ENCODE measurements around the gene GABRB2. TPM values are rescaled to one million over a fixed set of nuclear protein-coding genes. Genes with fewer than 3 reads are reported as not detected.

Gene GABRB2
- total RNA-seq, 4 donors from 2014 or later: 3.1 to 3.2 (median 3.2) TPM; not detected in 1

DNA sequence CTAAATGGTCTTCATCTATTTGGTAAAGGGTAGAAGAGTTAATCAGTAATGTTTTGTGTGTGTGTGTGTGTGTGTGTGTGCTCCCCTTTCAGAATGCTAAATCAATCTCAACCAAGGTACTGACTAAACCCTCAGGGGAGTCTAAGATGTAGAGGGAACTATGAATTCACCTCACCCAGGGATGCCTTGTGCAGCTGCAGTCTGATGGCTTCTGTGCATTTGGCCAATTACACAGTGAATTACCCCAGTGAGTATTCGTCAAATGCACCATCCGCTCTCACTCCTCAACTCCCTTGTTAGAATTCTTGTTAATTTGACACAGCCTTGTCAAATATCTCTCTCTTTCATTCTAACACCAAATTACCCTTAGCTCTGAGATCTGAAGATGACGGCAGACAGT lies 234.6 kb downstream of the GABRB2 start:
- Histone ChIP-seq H3K9me3 (no peaks in the 10 kb centered on the region), H3K4me3 (no peak overlapping the region), H3K27ac (no peak overlapping the region), H3K27me3 (no peaks in the 10 kb centered on the region), H3K36me3 (no peaks in the 10 kb centered on the region), H3K4me1 (no peaks in the 10 kb centered on the region)
- TF ChIP-seq, protein P1, sequence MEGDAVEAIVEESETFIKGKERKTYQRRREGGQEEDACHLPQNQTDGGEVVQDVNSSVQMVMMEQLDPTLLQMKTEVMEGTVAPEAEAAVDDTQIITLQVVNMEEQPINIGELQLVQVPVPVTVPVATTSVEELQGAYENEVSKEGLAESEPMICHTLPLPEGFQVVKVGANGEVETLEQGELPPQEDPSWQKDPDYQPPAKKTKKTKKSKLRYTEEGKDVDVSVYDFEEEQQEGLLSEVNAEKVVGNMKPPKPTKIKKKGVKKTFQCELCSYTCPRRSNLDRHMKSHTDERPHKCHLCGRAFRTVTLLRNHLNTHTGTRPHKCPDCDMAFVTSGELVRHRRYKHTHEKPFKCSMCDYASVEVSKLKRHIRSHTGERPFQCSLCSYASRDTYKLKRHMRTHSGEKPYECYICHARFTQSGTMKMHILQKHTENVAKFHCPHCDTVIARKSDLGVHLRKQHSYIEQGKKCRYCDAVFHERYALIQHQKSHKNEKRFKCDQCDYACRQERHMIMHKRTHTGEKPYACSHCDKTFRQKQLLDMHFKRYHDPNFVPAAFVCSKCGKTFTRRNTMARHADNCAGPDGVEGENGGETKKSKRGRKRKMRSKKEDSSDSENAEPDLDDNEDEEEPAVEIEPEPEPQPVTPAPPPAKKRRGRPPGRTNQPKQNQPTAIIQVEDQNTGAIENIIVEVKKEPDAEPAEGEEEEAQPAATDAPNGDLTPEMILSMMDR (IDR thresholded peaks at IDR 0.05): no peak
- no peak for TF ChIP-seq POLR2A (IDR thresholded peaks at IDR 0.05)
- DNase-seq: no peak

DNA sequence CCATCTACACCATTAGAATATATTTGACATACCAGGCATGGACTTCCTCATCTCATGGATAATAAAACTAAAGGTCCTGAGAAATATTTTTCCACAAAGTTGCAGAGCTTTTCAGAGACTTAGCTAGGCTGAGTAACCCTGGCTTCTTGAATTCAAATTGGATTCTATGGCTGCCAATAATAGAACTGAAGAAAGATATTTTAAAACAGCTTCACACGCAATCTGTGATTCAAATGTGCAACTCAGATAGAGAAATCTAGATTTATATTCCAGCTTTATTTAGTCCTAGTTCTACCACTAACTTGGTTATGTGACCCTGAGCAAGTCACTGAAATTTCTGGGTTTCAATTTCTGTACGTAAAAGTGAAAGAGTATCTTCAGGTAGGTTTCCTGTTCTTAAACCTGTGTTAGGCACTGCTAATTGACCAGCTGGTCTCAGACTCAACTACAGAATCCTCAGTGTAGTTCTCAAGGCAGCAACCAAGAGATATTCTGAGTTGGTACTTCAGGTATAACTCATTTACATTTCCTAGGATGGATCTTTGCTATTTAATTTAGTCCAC lies 235.3 kb downstream of the GABRB2 start:
- H3K9me3 ChIP-seq: no peaks in the 10 kb centered on the region
- no peak for DNase-seq
- no peak overlapping the region for H3K27ac ChIP-seq
- TF ChIP-seq POLR2A (IDR thresholded peaks at IDR 0.05): no peak
- TF ChIP-seq, protein P1 (IDR thresholded peaks at IDR 0.05): no peak
- H3K4me3 ChIP-seq: no peak overlapping the region
- no peaks in the 10 kb centered on the region for H3K27me3 ChIP-seq
- H3K4me1 ChIP-seq: no peaks in the 10 kb centered on the region
- no peaks in the 10 kb centered on the region for H3K36me3 ChIP-seq

DNA sequence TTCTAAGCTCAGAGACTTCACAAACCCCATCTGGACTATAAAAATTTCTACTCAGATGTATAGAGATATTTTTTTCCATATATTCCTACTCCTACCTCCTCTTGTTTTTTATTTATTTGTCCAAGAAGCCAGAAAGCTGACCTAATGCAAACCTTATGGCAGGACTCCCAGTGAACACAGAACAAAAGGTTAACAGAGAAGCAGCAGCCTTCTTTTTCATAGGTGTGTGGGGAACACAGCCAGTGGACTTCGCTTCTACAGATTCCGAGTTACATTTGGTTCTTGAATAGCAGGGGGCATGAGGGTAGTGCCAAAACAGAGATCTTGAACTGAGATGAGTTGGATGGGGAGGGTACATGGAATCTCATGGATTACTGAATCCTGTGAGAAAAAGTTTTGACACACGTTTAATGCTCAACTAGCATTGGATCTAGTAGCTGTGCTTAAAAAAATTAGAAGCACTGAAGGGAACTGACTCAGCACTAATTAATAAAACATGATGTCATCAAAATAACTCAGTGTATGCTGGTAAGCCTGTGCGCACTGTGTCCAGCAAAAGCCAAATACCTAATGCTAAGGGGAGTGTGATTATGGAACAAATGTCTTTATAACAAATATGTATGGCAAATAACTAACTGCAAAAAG lies 240.1 kb downstream of the GABRB2 start:
- TF ChIP-seq, protein P1 (IDR thresholded peaks at IDR 0.05): no peak
- TF ChIP-seq POLR2A (IDR thresholded peaks at IDR 0.05): no peak
- Histone ChIP-seq H3K4me3 (no peak overlapping the region), H3K4me1 (no peaks in the 10 kb centered on the region), H3K9me3 (no peaks in the 10 kb centered on the region), H3K27me3 (no peaks in the 10 kb centered on the region), H3K27ac (no peak overlapping the region), H3K36me3 (no peaks in the 10 kb centered on the region)
- no peak for DNase-seq

DNA sequence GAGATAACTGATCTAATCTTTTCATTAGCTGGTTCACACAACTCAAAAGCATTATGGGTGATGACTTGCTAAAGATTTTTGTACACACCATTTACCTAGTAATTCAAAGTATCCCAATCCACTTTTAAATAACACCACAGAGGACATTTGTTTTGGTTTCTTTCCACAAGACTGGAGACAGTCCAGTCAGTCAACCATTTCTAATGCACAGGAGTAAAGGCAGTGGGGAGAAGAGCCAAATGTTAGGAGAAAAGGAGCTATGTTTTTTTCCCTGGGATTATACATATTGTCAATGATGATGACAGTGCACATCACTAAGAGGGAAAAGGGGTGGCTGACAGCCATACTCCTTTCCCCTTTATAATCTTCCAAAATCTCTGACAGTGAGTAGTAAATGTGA lies 240.9 kb downstream of the GABRB2 start:
- no peak for DNase-seq
- Histone ChIP-seq H3K4me1 (no peaks in the 10 kb centered on the region), H3K27ac (no peak overlapping the region), H3K36me3 (no peaks in the 10 kb centered on the region), H3K4me3 (no peak overlapping the region), H3K27me3 (no peaks in the 10 kb centered on the region), H3K9me3 (no peaks in the 10 kb centered on the region)
- TF ChIP-seq, protein P1 (IDR thresholded peaks at IDR 0.05): no peak
- TF ChIP-seq POLR2A (IDR thresholded peaks at IDR 0.05): no peak

DNA sequence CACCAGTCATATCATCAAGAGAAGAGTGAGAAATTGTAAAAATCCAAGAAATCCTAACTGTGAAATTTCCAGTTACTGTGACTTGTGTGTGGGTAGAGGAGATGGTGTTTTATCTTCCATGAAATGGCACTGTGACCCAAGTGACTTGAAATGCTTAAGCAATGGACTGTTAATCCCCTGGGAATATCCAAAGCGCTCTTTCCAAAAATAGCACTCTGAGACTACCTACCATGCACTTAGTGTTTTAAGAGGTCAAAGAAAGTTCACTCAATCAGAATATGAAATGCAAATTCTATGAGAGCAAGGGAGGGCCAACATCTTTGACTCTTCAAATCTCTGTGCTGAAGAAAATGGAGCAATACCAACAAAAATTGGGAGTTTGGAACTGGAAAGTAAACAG lies 244.0 kb downstream of the GABRB2 start:
- no peak for DNase-seq
- H3K27me3 ChIP-seq: no peaks in the 10 kb centered on the region
- TF ChIP-seq POLR2A (IDR thresholded peaks at IDR 0.05): no peak
- TF ChIP-seq, protein P1 (IDR thresholded peaks at IDR 0.05): no peak
- H3K27ac ChIP-seq: no peak overlapping the region
- no peaks in the 10 kb centered on the region for H3K9me3 ChIP-seq
- no peak overlapping the region for H3K4me3 ChIP-seq
- H3K36me3 ChIP-seq: no peaks in the 10 kb centered on the region
- no peaks in the 10 kb centered on the region for H3K4me1 ChIP-seq

All from Peyer's patch (tissue), 4 donors.